ENCODE results near the gene RAP1GDS1.
"Not testable (repeated sequence)": the region's sequence is repeated elsewhere in the genome, so short reads cannot be mapped to it uniquely, and the experiment has no call there.

RAP1GDS1 gene

GRCh38 chr4:98446499-98447375 is 185.6 kb downstream of the RAP1GDS1 start:
- no peak for FAIRE-seq

GRCh38 chr4:98447648-98448047 is 186.5 kb downstream of the RAP1GDS1 start:
- FAIRE-seq, result no peak

- no peak for FAIRE-seq
These were observed 187.7 kb downstream of the RAP1GDS1 start for GRCh38 chr4:98448908-98449307.

GRCh38 chr4:98452091-98452490 is 190.9 kb downstream of the RAP1GDS1 start:
- FAIRE-seq, result no peak

- not testable (repeated sequence) for FAIRE-seq
These were observed 196.2 kb downstream of the RAP1GDS1 start for GRCh38 chr4:98457422-98457821.

- not testable (repeated sequence) for FAIRE-seq
These were observed 200.1 kb downstream of the RAP1GDS1 start for GRCh38 chr4:98461121-98461865.

GRCh38 chr4:98462487-98462886 is 201.3 kb downstream of the RAP1GDS1 start:
- FAIRE-seq, result no peak

- no peak for FAIRE-seq
These were observed 205.8 kb downstream of the RAP1GDS1 start for GRCh38 chr4:98466868-98467599.

GRCh38 chr4:98467627-98468072 is 206.5 kb downstream of the RAP1GDS1 start:
- FAIRE-seq, result peak; percentile 87

- FAIRE-seq, result no peak
These were observed 207.5 kb downstream of the RAP1GDS1 start for GRCh38 chr4:98468709-98469108.

GRCh38 chr4:98469771-98470170 is 208.6 kb downstream of the RAP1GDS1 start:
- no peak for FAIRE-seq

- FAIRE-seq, result no peak
These were observed 209.2 kb downstream of the RAP1GDS1 start for GRCh38 chr4:98470366-98470765.

- no peak for FAIRE-seq
These were observed 209.6 kb downstream of the RAP1GDS1 start for GRCh38 chr4:98470831-98471230.

- FAIRE-seq, result no peak
These were observed 211.9 kb downstream of the RAP1GDS1 start for GRCh38 chr4:98473046-98473445.

GRCh38 chr4:98474408-98474844 is 213.2 kb downstream of the RAP1GDS1 start:
- FAIRE-seq, result no peak

- no peak for FAIRE-seq
These were observed 215.7 kb downstream of the RAP1GDS1 start for GRCh38 chr4:98476891-98477290.

- FAIRE-seq, result peak; percentile 21
These were observed 218.4 kb downstream of the RAP1GDS1 start for GRCh38 chr4:98479590-98479989.

GRCh38 chr4:98480535-98480934 is 219.4 kb downstream of the RAP1GDS1 start:
- FAIRE-seq, result no peak

GRCh38 chr4:98481167-98481566 is 220.0 kb downstream of the RAP1GDS1 start:
- FAIRE-seq, result no peak

GRCh38 chr4:98482503-98482846 is 221.3 kb downstream of the RAP1GDS1 start:
- no peak for FAIRE-seq

- FAIRE-seq, result no peak
These were observed 221.9 kb downstream of the RAP1GDS1 start for GRCh38 chr4:98482847-98483806.

GRCh38 chr4:98484031-98484430 is 222.8 kb downstream of the RAP1GDS1 start:
- no peak for FAIRE-seq

Data from endometrium (tissue), 2 donors.